H54 (cell line): Measurements from ENCODE around the gene GALNT18.

Experiments
- DNase-seq: peaks from one replicate; pipeline ENCODE4 v3.0.0; 2011; ENCODE audit warnings: low spot score, mixed read lengths; ENCODE audit not compliant: insufficient read length
- FAIRE-seq: peaks from 3 replicates; lab custom pipeline; 2011; peaks lifted over from hg19 to GRCh38; lab: Jason Lieb, UNC
- POLR2A ChIP-seq: IDR thresholded peaks from 2 replicates; pipeline ENCODE4 v1.6.1; 2011; ENCODE audit warnings: low read depth, mild to moderate bottlenecking, low read length

Gene GALNT18

DNA sequence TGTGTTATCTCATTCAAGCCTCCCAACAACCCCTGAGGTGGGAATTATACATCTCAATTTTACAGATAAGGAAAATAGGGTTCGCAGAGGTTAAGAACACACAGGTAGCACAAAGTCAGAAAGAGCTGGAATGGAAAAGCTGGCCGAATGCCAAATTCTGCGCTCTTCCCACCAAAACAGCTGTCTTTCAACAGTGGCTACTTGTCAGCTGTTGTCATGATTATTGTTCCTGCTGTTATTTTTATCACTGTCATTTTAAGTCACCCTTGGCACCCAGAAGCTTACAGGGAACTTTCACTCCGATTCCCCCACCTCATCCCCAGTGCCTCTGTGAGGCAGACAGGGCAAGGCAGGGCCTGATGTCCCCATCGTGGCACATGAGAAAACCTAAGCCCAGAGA lies 194.3 kb downstream of the GALNT18 start:
- TF ChIP-seq POLR2A: no peak
- DNase-seq (no peak), FAIRE-seq (no peak)

DNA sequence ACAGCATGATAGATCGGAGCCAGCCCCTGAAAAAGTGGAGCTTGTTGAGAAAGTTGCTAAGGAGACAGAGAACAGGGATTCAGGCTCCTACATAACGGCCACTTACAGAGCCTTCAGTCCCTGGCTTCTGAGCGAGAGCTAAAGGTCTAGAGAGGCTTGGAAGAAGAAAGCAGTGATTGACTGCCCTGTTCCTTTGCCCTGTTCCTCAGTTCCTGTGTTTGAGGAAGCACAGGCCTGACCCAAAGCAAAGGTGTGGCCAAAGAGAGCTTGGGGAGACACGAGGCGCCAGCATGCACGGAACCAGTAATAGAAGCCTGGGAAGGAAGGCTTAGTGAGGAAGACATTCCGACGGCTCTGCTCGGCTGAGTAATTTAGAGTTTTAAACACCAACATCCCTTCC lies 194.7 kb downstream of the GALNT18 start:
- FAIRE-seq (no peak), DNase-seq (no peak)
- TF ChIP-seq POLR2A: no peak

- FAIRE-seq (no peak), DNase-seq (peak; percentile 52)
- no peak for TF ChIP-seq POLR2A
Measured at GRCh38 chr11:11426226-11426952, 195.4 kb downstream of the GALNT18 start.

- no peak for TF ChIP-seq POLR2A
- DNase-seq (no peak), FAIRE-seq (no peak)
Measured at GRCh38 chr11:11425806-11426205, 196.0 kb downstream of the GALNT18 start.

GRCh38 chr11:11424688-11425087 lies 197.1 kb downstream of the GALNT18 start:
- DNase-seq (no peak), FAIRE-seq (no peak)
- TF ChIP-seq POLR2A: no peak

GRCh38 chr11:11422411-11423128 lies 199.2 kb downstream of the GALNT18 start:
- TF ChIP-seq POLR2A: no peak
- DNase-seq (no peak), FAIRE-seq (no peak)

DNA sequence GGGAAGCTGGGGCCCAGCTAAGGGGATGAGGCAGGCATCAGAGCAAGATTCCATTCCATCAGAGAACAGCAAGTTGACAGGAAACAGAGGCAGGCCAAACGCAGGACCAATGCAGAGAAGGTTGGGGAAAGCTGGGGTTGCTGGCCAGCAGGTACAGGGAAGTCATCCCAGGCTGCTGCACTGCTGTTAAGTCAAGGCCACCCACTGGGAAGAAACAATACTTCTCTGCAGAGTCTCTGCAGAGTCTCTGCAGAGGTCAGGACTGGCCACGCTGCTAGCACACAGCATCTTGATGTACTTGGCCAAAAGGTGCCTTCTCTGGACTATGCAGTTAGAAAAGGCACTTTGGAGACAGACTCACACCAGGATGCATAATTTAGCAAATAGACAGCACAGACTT lies 200.3 kb downstream of the GALNT18 start:
- TF ChIP-seq POLR2A: no peak
- FAIRE-seq (no peak), DNase-seq (no peak)

DNA sequence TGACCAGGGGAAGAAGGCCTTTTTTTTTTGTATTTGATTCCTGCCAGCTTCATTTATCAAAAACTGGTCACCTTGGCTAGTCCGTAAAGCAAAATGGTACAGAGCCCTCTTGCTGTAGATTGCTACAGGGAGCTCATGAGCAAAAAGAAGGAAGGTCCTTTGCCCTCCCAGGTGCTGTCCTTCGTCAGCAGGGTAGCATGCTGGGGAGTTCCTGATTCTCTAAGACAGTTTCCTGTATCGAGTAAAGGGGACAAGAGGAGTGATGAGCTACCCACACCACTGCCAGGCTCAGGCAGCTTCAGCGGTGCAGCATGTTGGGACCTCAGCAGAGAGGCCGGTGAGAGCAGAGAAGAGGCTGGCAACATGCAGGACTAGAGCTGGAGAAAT lies 200.9 kb downstream of the GALNT18 start:
- TF ChIP-seq POLR2A: no peak
- FAIRE-seq: no peak
- no peak for DNase-seq

GRCh38 chr11:11420191-11420898 lies 201.5 kb downstream of the GALNT18 start:
- DNase-seq (no peak), FAIRE-seq (no peak)
- TF ChIP-seq POLR2A: no peak

GRCh38 chr11:11419747-11420146 lies 202.1 kb downstream of the GALNT18 start:
- TF ChIP-seq POLR2A: no peak
- DNase-seq (no peak), FAIRE-seq (no peak)

DNA sequence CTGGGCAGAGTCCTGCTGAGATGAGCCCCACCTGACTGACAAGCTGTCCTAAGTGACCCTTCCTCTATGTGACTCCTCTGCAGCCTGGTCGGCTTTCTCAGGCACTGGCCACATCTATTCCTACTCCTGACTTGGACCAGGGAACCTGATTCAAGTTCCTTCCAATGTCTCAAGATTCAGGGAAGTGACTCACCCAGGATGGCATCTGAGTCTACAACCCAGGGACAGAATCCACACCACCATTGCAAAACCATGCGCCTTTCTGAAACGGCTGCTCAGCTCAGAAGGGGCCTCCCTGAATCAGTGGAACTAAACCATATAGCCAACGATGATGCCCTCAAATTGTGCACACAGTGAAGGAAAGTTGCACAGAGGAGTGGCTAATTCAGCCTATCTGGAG lies 204.9 kb downstream of the GALNT18 start:
- FAIRE-seq (no peak), DNase-seq (peak; percentile 83)
- no peak for TF ChIP-seq POLR2A

GRCh38 chr11:11416502-11416901 lies 205.3 kb downstream of the GALNT18 start:
- DNase-seq: peak; percentile 63
- FAIRE-seq: no peak

GRCh38 chr11:11415901-11416300 lies 205.9 kb downstream of the GALNT18 start:
- no peak for TF ChIP-seq POLR2A
- DNase-seq (no peak), FAIRE-seq (no peak)

More at GRCh38 chr11:11416502-11416901, 205.3 kb downstream of the GALNT18 start:
- TF ChIP-seq POLR2A: no peak

DNA sequence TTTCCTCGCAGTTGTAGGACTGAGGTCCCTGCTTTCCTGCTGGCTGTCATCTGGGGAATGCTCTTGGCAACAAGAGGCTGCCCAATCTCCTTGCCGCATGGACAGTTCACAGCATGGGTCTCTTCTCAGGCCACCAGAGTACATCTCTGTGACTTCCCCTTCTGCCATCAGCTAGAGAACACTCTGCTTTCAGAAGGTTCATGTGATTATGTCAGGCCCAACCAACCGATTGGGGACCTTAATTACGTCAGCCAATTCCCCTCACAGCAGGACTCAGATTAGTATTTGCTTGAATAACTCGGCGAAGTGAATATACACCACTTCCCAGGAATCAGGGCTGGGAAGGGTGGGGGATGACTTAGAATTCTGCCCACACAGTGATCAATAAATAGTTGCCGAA lies 206.8 kb downstream of the GALNT18 start:
- FAIRE-seq: no peak
- no peak for TF ChIP-seq POLR2A
- no peak for DNase-seq
